GM18511 (cell line): ENCODE results near the gene LBH.

Source experiments
- ATAC-seq: cut with Tn5 transposase; IDR thresholded peaks from one replicate; pipeline ENCODE4 v1.9.1; 2021; ENCODE audit warnings: mild to moderate bottlenecking, moderate library complexity; ENCODE audit not compliant: unreplicated experiment

The LBH gene

GRCh38 chr2:30234180-30234971, 3.0 kb downstream of the LBH start:
- no peak for ATAC-seq

- no peak for ATAC-seq
Measured at GRCh38 chr2:30235008-30235655, 3.8 kb downstream of the LBH start.

- no peak for ATAC-seq
Measured at GRCh38 chr2:30235859-30236535, 4.7 kb downstream of the LBH start.

GRCh38 chr2:30236591-30237238, 5.4 kb downstream of the LBH start:
- no peak for ATAC-seq

- no peak for ATAC-seq
Measured at GRCh38 chr2:30237239-30237965, 6.1 kb downstream of the LBH start.

- ATAC-seq: no peak
Measured at GRCh38 chr2:30237966-30238800, 6.8 kb downstream of the LBH start.

GRCh38 chr2:30239308-30239985, 8.1 kb downstream of the LBH start:
- no peak for ATAC-seq

GRCh38 chr2:30239986-30240752, 8.8 kb downstream of the LBH start:
- ATAC-seq: no peak

GRCh38 chr2:30243231-30243630, 11.9 kb downstream of the LBH start:
- ATAC-seq: no peak

- ATAC-seq: no peak
Measured at GRCh38 chr2:30245364-30245763, 14.0 kb downstream of the LBH start.

GRCh38 chr2:30248791-30249190, 17.5 kb downstream of the LBH start:
- no peak for ATAC-seq

- ATAC-seq: no peak
Measured at GRCh38 chr2:30249354-30249753, 18.0 kb downstream of the LBH start.

GRCh38 chr2:30250421-30250820, 19.1 kb downstream of the LBH start:
- no peak for ATAC-seq

GRCh38 chr2:30252723-30253701, 21.7 kb downstream of the LBH start:
- ATAC-seq: no peak

- no peak for ATAC-seq
Measured at GRCh38 chr2:30253873-30254684, 22.7 kb downstream of the LBH start.

- ATAC-seq: no peak
Measured at GRCh38 chr2:30254685-30255001, 23.3 kb downstream of the LBH start.

- ATAC-seq: no peak
Measured at GRCh38 chr2:30255026-30255425, 23.7 kb downstream of the LBH start.
